ENCODE results near the gene ADAM20.
"Not testable (repeated sequence)": the region's sequence is repeated elsewhere in the genome, so short reads cannot be mapped to it uniquely, and the experiment has no call there.

The ADAM20 gene
- 0.12 to 1.6 (median 0.64) reads per million in 4 experiments for total RNA-seq

DNA sequence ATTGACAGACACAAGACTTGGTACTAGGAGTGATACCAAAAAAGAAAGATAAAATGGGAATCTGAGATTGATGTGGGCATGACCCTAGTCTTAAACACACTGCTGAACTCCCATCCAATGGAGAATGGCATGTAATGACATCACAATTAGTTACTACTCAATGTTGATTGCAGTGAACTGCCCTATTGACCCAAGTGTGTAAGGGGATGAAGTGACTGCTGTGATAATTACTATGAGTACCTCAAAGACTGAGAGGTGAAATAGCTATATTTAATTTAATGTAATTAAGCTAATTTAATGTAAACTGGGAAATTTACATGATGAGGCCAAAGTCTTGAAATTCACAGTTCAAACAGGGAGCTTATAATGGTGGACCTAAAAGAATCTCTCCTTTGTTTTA is at the start of gene ADAM20:
Gene ADAM20 (minus strand): TSS at position 101 of the 400 bp plus-strand sequence. CDS start 10,247 bp downstream, outside the sequence.
- DNase-seq, result no peak

DNA sequence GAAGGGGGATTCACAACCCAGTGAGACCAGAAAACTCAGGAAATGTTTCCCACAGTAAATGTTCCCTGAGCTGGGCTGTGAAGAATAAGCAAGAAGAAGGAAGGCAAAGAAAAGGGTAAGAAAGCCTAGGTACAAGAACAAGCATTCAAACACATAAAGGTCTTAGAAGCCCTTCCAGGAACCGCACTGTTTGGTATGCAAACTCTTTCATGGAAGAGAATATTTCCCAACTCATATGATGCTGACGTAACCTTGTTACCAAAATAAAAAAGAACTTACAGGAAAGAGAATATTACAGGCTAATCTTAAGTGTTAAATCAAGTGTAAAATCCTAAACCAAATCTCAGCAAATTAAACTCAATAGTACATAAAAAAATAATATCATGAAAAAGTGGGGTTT is 42.1 kb upstream of the ADAM20 start:
- DNase-seq, result no peak

DNA sequence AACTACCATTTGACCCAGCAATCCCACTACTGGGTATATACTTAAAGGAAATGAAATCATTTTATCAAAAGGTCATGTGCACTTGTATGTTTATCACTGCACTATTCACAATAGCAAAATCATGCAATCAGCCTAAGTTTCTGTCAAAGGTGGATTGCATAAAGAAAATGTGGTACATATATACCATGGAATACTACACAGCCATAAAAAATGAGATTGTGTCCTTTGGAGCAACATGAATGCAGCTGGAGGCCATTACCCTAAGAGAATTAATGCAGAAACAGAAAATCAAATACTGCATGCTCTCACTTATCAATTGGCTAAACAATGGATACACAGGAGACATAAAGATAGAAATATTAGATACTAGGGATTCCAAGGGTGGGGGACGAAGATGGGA is 38.2 kb upstream of the ADAM20 start:
- no peak for DNase-seq

DNA sequence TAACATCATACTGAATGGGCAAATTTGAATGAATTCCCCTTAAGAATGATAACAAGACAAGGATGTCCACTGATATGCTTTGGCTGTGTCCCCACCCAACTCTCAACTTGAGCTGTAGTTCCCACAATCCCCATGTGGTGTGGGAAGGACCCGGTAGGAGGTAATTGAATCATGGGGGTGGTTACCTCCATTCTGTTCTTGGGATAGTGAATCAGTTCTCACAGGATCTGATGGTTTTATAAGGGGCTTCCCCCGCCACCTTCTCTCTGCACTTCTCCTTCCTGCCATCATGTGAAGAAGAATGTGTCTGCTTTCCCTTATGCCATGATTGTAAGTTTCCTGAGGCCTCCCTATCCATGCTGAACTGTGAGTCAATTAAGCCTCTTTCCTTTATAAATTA is 36.3 kb upstream of the ADAM20 start:
- DNase-seq, result no peak

DNA sequence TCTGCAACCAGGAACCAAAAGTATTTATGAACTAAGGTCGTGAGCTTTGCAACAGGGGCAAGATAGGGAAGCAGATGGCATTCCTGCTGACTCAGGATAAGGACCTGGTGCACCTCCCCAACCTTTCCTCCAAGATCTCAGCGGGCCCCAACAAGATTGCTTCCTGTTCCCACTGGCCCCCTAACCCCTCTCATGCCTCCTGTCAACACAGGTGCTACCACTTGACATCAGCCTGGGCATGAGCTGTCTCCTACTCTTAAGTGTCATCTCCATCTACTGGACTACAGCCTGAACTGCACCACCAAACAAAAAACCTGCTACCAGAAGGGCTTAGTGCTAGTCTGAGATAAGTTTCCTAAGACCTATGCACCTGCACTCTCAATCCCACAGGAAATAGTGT is 33.0 kb upstream of the ADAM20 start:
- DNase-seq, result no peak

DNA sequence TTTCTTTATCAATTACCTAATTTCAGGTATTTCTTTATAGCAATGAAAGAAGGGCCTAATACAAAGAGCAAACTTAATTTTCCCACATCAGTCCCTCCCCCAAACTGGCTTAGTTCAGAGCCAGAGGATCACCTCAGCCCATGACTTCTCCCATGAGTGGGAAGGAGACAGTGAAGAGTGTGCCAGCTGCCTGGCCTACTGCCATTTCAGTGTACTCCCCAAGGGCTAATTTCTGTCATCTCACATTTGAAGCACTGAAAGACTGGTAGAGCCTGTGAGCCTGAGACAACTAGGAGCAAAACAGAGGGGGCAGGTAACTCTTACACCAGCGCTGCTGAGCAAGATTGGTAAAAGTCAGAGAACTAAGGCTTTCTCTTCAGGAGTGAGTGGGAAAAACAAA is 29.1 kb upstream of the ADAM20 start:
- DNase-seq, result no peak

GRCh38 chr14:70563417-70563816 is 28.6 kb upstream of the ADAM20 start:
- no peak for DNase-seq

- no peak for DNase-seq
Observed at GRCh38 chr14:70558356-70558755, 23.6 kb upstream of the ADAM20 start.

DNA sequence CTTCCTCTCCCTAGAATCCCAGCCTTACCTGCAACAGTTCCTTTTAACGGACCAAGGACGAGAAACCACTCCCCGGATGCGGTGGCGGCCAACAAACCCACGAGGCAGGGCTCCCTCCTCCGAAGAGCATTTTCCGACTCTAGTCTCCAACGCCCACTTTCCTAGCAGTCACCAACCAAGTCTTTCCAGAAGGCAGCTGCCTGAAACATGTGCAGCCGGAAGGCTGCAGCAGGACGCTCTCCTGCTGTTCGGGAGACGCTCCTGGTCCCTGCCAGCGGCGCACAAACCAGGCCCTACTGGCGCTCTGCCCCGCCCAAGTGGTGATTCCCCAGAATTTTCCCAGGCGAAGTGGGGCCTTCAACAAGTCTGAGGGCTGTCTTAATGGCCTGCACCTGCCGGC is 21.1 kb upstream of the ADAM20 start:
- no peak for DNase-seq

GRCh38 chr14:70538087-70538486 is 3.3 kb upstream of the ADAM20 start:
- no peak for DNase-seq

- no peak for DNase-seq
Observed at GRCh38 chr14:70536830-70537229, 2.0 kb upstream of the ADAM20 start.

DNA sequence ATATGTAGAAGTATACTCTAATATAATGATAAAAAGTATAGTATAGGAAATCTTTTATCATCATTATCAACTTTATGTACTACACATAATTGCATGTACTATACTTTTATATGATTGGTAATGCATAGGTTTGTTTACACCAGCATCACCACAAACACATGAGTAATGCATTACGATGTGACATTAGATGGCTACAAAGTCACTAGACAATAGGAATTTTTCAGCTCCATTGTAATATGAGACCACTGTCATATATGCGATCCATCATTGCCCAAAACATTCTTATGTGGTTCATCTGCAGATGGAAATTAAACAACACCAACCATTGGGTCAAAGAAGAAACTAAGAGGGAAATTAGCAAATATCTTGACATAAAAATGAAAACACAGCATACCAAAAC is 4.4 kb downstream of the ADAM20 start:
- no peak for DNase-seq

- no peak for DNase-seq
Observed at GRCh38 chr14:70527501-70528105, 7.2 kb downstream of the ADAM20 start.

- DNase-seq, result no peak
Observed at GRCh38 chr14:70525691-70526090, 9.1 kb downstream of the ADAM20 start.

DNA sequence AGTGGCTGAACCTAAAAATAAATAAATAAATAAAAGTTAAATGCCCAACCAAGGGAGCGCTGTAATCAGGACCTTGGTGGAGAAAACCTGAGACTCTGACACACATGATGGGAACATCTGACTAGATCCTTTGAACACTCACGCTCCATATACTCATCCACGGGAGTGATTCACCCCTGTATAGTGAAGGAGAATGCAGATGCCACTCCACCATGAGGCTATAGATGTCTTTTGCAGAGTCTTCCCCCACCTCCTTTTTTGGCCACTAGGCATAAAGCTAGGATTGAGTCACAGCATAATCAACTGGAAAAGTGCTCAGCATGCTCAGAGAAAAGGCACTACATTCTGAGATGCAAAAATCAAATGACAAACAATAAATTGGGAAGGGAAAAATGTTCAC is 19.0 kb downstream of the ADAM20 start:
- DNase-seq, result no peak

DNA sequence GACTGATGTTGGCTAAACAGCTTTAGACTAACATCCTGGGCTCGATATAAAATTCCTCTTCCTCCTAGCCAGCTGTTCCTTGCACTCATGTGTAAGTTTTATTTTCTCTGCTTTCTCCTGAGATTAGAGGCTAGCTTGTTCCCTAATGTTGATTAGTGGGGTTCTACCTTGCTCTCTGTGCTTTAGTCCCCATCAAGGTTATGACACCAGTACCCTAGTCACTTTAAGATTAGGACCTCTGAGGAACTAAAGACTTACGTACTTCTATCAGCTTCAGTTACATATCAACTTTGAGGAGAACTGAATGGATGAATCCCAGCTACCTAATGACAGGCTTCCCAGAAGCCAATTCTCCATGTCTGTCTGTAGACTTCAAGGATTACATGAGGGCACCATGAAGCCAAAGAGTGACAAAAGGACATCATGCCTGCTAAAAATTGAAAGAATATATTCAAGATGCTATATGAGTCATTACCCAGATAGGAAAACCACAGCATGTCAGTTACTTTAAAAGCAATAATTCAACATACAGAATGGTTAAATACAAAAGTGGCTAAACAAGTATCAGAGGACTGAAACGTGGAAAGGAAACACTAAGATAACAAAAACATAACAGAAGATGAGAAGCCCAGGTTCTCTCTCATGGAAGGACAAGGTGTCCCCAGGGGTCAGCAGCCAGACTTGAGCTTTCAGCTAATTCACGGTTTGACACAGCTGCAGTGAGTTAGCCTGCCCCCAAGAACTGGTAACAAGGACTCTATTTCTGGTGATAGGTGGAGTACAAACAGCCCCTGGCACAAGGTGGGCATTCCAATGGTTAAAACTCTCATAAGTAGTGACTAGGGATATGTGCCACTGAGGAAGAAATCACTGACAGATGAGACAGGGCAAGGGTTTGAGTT is 20.4 kb downstream of the ADAM20 start:
- no peak for DNase-seq

DNA sequence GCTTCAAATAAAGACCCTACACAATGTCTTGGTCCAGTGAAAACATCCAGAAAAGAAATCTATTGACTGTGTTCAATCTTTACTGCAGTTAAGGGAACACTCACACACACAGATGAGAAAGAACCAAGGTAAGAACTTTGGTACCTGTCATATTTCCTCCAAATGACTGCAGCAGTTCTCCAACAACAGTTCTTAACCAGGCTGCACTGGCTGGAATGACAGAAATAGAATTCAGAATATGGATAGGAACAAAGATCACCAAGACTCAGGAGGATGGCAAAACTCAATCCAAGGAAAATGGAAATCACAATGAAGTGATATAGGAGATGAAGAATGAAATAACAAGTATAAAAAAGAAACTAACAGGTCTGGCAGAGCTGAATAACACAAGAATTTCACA is 36.6 kb downstream of the ADAM20 start:
- no peak for DNase-seq

GRCh38 chr14:70489579-70490200 is 45.1 kb downstream of the ADAM20 start:
- no peak for DNase-seq

GRCh38 chr14:70477356-70478105 is 57.3 kb downstream of the ADAM20 start:
- DNase-seq, result not testable (repeated sequence)

DNA sequence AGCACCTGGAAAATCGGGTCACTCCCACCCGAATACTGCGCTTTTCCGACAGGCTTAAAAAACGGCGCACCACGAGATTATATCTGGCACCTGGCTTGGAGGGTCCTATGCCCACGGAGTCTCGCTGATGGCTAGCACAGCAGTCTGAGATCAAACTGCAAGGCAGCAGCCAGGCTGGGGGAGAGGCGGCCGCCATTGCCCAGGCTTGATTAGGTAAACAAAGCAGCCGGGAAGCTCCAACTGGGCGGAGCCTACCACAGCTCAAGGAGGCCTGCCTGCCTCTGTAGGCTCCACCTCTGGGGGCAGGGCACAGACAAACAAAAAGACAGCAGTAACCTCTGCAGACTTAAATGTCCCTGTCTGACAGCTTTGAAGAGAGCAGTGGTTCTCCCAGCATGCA is 59.3 kb downstream of the ADAM20 start:
- not testable (repeated sequence) for DNase-seq

- no peak for DNase-seq
Observed at GRCh38 chr14:70473825-70474224, 61.0 kb downstream of the ADAM20 start.

Measured in effector CD8-positive, alpha-beta T cell (primary cell).